ENCODE measurements around the gene CYTH1. TPM values are rescaled to one million over a fixed set of nuclear protein-coding genes. Genes with fewer than 3 reads are reported as not detected.

Gene CYTH1
- total RNA-seq, 2 experiments from 2014 or later: 137 to 138 TPM

DNA sequence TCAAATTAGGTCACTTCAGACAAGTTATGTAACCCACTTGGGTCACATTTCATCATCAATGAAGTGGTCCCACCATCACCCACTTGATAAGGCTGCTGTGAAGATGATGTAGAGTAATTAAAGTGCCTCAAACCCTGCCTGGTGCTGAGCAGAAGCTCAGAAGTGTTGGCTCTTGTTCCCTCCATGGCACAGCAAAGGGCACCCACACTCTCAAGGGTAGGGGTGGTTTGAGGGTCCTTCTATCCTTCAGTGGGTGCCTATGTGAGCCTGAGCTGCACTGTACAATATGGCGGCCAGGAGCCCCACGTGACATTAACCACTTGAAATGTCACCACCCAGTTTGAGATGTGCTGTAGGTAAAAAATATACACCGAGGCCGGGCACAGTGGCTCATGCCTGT is 71.5 kb downstream of the CYTH1 start:
- no peak for DNase-seq
- no peaks in the 10 kb centered on the region for H3K9me3 Mint-ChIP-seq (ENCODE audit: insufficient read depth)
- no peak overlapping the region for H3K4me3 Mint-ChIP-seq
- peaks cover 37% of the 10 kb centered on the region for H3K36me3 Mint-ChIP-seq (ENCODE audit: low read depth)
- H3K4me1 Mint-ChIP-seq (ENCODE audit: low read depth): peaks cover 62% of the 10 kb centered on the region
- H3K27ac Mint-ChIP-seq: peak overlapping the region; percentile 64
- POLR2A ChIA-PET: interaction anchor here (0.6 to 2.2 kb wide), 3 partner anchors 15 to 466 kb away, joined by 4 to 11 read pairs (median 6); no protein-coding TSS in a partner anchor
- H3K27me3 Mint-ChIP-seq (ENCODE audit: low read depth): no peaks in the 10 kb centered on the region
- ATAC-seq: no peak
- CTCF ChIA-PET: interaction anchor here (0.8 to 4.3 kb wide), 8 partner anchors 11 to 214 kb away, joined by 3 to 31 read pairs (median 5); no protein-coding TSS in a partner anchor

DNA sequence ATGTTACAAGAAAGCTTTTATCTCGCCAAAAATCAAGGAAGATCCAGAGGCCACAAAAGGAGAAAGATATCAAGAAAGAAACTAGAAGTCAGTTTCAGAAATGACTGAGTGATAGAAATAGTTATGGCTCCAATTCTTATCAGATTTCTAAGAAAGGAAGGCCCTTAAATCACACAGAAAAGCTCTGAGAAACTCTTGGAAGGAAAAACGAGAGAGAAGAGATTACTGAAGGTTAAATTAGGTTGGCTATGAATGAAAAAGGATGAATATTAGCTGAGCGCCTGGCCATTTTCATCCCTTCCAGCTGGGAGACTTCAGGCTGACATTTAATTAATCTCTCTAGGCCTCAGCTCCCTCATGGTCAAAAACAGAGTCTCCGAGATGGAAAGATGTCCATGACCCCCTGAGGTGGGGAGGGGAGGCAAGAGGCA is 72.3 kb downstream of the CYTH1 start:
- CTCF ChIA-PET: interaction anchor here (0.9 to 4.3 kb wide), 23 partner anchors 8 to 411 kb away, joined by 3 to 31 read pairs (median 5); no protein-coding TSS in a partner anchor
- H3K4me3 Mint-ChIP-seq: peak overlapping the region; percentile 13
- peak; percentile 13 for ATAC-seq

DNA sequence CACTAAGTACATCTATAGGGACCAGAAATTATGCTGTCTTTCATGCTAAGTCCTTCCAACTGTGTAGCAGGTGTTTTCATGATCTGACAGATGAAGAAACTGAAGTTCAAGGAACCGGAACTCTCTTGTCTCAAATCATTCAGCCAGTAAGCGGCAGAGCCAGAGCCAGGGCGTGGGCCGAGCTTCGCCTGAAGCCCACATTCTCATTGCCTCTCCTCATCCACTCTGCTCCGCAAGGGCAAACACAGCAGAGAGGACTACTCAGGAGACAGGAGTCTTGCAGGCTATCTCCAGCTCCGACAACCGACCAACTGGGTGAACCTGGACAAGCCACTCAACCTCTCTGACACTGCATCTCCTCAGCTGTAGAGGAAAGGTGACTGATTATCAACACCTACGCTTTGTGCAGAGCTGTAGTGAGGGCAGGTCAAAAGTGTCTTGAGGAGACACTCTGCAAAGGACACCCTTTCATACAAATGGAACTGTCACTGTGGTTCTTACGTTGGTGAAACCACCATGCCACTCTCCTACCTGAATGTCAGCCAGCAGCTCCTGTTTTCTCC is 72.9 kb downstream of the CYTH1 start:
- Mint-ChIP-seq H3K27ac (peak overlapping the region; percentile 64), H3K36me3 (ENCODE audit: low read depth) (peaks cover 40% of the 10 kb centered on the region), H3K27me3 (ENCODE audit: low read depth) (no peaks in the 10 kb centered on the region), H3K4me3 (peak overlapping the region; percentile 13), H3K9me3 (ENCODE audit: insufficient read depth) (no peaks in the 10 kb centered on the region), H3K4me1 (ENCODE audit: low read depth) (peaks cover 50% of the 10 kb centered on the region)
- DNase-seq: no peak
- ChIA-PET CTCF (interaction anchor here (0.8 to 4.3 kb wide), 34 partner anchors 8 to 410 kb away, joined by 3 to 31 read pairs (median 4); no protein-coding TSS in a partner anchor), POLR2A (interaction anchor here (0.7 to 2.2 kb wide), 7 partner anchors 9 to 62 kb away, joined by 3 to 11 read pairs (median 4); no protein-coding TSS in a partner anchor)
- peak; percentile 47 for ATAC-seq

More for the DNA sequence above, 72.3 kb downstream of the CYTH1 start:
- Mint-ChIP-seq H3K27me3 (ENCODE audit: low read depth) (no peaks in the 10 kb centered on the region), H3K9me3 (ENCODE audit: insufficient read depth) (no peaks in the 10 kb centered on the region), H3K27ac (peak overlapping the region; percentile 64), H3K36me3 (ENCODE audit: low read depth) (peaks cover 39% of the 10 kb centered on the region), H3K4me1 (ENCODE audit: low read depth) (peaks cover 56% of the 10 kb centered on the region)
- DNase-seq: no peak
- POLR2A ChIA-PET: interaction anchor here (0.8 to 2.2 kb wide), 6 partner anchors 10 to 62 kb away, joined by 3 to 11 read pairs (median 4); no protein-coding TSS in a partner anchor

DNA sequence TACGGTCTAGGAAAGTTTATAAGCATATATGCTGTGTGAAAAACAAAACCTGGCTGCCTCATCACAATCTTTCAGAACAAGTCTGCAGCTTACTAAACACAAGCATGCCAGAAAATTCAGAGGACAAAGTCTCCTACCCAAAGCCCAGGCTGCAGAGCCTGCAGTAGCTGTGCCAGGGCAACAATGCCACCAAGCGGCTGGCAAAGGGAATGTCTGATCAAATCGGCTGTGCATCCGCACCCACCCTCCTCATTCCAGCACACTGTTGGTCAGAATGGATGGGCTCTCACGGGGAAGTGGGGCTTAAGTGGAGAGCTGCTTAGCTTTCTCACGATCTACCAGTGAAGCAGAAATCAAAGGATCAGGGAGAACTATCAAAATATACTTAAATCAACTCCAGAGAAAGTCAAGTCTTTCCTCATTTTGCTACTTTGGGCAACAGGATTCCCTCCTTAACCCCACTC is 73.5 kb downstream of the CYTH1 start:
- DNase-seq: peak; percentile 70
- Mint-ChIP-seq H3K9me3 (ENCODE audit: insufficient read depth) (no peaks in the 10 kb centered on the region), H3K27me3 (ENCODE audit: low read depth) (no peaks in the 10 kb centered on the region), H3K4me3 (peak overlapping the region; percentile 39), H3K4me1 (ENCODE audit: low read depth) (peaks cover 48% of the 10 kb centered on the region), H3K36me3 (ENCODE audit: low read depth) (peaks cover 43% of the 10 kb centered on the region), H3K27ac (peak overlapping the region; percentile 64)
- POLR2A ChIA-PET: interaction anchor here (0.5 to 2.2 kb wide), 7 partner anchors 9 to 63 kb away, joined by 3 to 11 read pairs (median 3); no protein-coding TSS in a partner anchor
- ATAC-seq: peak; percentile 81
- CTCF ChIA-PET: interaction anchor here (0.6 to 4.3 kb wide), 37 partner anchors 9 to 409 kb away, joined by 3 to 31 read pairs (median 4); no protein-coding TSS in a partner anchor

DNA sequence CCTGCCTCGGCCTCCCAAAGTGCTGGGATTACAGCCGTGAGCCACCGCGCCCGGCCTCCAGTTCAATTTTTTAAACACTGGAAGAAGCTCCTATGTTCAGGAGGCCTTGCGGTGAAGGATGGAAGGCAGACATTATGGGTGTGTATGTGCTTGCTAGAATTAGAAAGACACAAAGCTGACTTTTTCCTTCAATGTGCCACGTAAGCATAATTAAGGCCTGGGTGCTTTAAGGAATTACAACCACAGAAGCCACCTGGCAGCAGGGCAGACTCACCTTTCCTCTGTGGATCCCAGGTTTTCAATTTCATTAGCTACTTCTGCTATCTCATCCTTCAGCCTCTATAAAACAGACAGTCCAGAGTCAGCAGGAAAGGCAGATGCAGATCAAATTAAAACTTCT is 74.2 kb downstream of the CYTH1 start:
- H3K36me3 Mint-ChIP-seq (ENCODE audit: low read depth): peaks cover 46% of the 10 kb centered on the region

DNA sequence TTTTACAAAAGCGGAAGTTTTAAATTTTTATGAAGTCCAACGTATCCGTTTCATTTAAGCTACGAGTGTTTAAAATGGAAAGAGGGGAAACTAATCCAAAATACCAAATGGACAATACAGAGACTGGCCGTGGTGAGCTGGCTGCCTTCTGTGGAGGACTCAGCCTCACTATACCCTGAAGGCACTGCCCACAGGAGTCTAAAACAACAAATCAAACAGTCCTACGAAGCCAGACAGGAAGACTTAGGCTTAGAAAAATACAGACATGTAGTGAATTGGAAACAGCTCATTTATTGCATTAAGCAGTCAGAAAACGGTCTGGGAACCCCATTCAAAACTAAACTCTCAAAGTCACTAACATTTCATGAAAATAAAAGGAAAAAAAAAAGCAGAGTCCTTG is 75.1 kb downstream of the CYTH1 start:
- ATAC-seq: no peak
- Mint-ChIP-seq H3K9me3 (ENCODE audit: insufficient read depth) (no peaks in the 10 kb centered on the region), H3K27me3 (ENCODE audit: low read depth) (no peaks in the 10 kb centered on the region), H3K27ac (no peak overlapping the region), H3K4me3 (no peak overlapping the region), H3K4me1 (ENCODE audit: low read depth) (peaks cover 41% of the 10 kb centered on the region), H3K36me3 (ENCODE audit: low read depth) (peaks cover 51% of the 10 kb centered on the region)
- POLR2A ChIA-PET: no interaction called here
- CTCF ChIA-PET: interaction anchor here (0.6 to 4.3 kb wide), 8 partner anchors 10 to 230 kb away, joined by 3 to 31 read pairs (median 14); no protein-coding TSS in a partner anchor
- no peak for DNase-seq

More for the DNA sequence above, 74.2 kb downstream of the CYTH1 start:
- ATAC-seq (no peak), DNase-seq (no peak)
- peaks cover 44% of the 10 kb centered on the region for H3K4me1 Mint-ChIP-seq (ENCODE audit: low read depth)
- H3K4me3 Mint-ChIP-seq: no peak overlapping the region
- ChIA-PET POLR2A (interaction anchor here (0.5 kb wide), 1 partner anchor 44 kb away, joined by 3 read pairs; no protein-coding TSS in a partner anchor), CTCF (interaction anchor here (0.6 to 4.3 kb wide), 27 partner anchors 8 to 351 kb away, joined by 3 to 31 read pairs (median 4); no protein-coding TSS in a partner anchor)
- H3K27ac Mint-ChIP-seq: no peak overlapping the region
- no peaks in the 10 kb centered on the region for H3K9me3 Mint-ChIP-seq (ENCODE audit: insufficient read depth)
- H3K27me3 Mint-ChIP-seq (ENCODE audit: low read depth): no peaks in the 10 kb centered on the region

DNA sequence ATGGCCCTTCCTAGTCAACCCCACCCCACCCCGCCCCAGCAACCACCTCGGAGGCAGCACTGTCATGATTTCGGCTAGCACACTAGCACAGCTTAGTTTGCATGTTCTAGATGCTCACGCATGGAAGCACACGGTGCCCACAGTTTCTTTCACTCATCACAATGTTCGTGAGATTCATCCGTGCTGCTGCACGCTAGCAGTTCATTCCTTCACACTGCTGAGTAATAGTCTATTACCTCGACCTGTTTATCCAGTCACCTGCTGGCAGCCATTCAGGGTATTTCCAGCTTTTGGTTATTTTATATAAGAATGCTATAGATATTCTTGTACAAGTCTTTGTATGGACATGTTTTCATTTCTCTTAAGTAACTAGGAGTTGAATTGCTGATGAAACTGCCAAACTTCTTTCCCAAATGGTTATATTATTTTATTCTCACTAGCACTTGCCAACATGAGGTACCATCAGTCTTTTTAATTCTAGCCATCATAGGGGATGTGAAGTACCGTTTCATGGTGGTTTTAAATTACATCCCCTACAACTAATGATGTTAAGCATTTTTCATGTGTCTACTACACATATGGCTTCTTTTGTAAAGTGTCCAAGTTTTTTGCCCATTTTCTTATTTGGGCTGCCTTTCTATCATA is 75.7 kb downstream of the CYTH1 start:
- Mint-ChIP-seq H3K9me3 (ENCODE audit: insufficient read depth) (no peaks in the 10 kb centered on the region), H3K27me3 (ENCODE audit: low read depth) (no peaks in the 10 kb centered on the region), H3K36me3 (ENCODE audit: low read depth) (peaks cover 57% of the 10 kb centered on the region), H3K4me1 (ENCODE audit: low read depth) (peaks cover 36% of the 10 kb centered on the region), H3K27ac (no peak overlapping the region), H3K4me3 (no peak overlapping the region)
- ChIA-PET CTCF (interaction anchor here (3.6 to 4.3 kb wide), 2 partner anchors 11 to 30 kb away, joined by 23 to 31 read pairs; no protein-coding TSS in a partner anchor), POLR2A (no interaction called here)
- DNase-seq: no peak
- no peak for ATAC-seq

DNA sequence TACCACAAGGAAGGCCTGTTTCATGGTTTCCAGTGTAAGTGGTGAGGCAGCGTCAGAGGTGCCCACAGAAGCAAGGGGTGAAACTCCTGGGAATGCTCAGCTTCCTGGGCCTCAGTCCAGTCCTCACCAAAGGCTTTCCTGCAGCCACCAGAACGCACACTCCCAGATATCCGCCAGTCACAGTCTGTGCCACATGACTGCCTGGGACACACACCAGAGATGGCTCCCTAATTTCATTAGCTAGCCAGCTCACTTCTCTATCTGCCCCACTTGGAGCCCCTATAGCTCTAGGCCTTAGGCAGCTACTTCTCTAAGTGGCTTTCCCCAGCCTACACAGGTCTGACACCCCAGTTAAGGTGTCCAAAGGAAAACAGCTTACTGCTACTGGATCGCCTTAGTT is 77.0 kb downstream of the CYTH1 start:
- Mint-ChIP-seq H3K4me3 (no peak overlapping the region), H3K9me3 (ENCODE audit: insufficient read depth) (no peaks in the 10 kb centered on the region), H3K36me3 (ENCODE audit: low read depth) (peaks cover 64% of the 10 kb centered on the region), H3K27me3 (ENCODE audit: low read depth) (no peaks in the 10 kb centered on the region), H3K4me1 (ENCODE audit: low read depth) (peaks cover 27% of the 10 kb centered on the region), H3K27ac (no peak overlapping the region)
- ChIA-PET CTCF (interaction anchor here (0.9 kb wide), 2 partner anchors 12 to 28 kb away, joined by 3 read pairs; no protein-coding TSS in a partner anchor), POLR2A (no interaction called here)
- DNase-seq (no peak), ATAC-seq (no peak)

DNA sequence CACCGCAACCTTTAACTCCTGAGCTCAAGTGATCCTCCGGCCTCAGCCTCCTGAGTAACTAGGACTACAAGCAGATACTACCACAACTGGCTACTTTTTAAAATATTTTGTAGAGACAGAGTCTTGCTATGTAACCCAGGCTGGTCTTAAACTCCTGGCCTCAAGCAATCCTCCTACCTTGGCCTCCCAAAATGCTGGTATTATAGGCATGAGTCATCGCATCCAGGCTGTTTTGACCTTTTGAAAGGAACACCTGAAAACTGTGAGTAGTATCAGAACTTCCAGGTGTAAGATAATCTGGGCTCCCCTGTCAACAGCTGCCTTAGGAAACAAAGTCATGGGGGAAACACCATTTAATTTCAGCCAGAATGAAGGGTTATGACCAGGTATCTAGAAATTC is 77.5 kb downstream of the CYTH1 start:
- H3K4me3 Mint-ChIP-seq: no peak overlapping the region
- ChIA-PET POLR2A (no interaction called here), CTCF (interaction anchor here (0.9 kb wide), 2 partner anchors 13 to 29 kb away, joined by 3 read pairs; no protein-coding TSS in a partner anchor)
- ATAC-seq (no peak), DNase-seq (no peak)
- H3K36me3 Mint-ChIP-seq (ENCODE audit: low read depth): peaks cover 66% of the 10 kb centered on the region
- H3K4me1 Mint-ChIP-seq (ENCODE audit: low read depth): peaks cover 22% of the 10 kb centered on the region
- no peaks in the 10 kb centered on the region for H3K27me3 Mint-ChIP-seq (ENCODE audit: low read depth)
- no peaks in the 10 kb centered on the region for H3K9me3 Mint-ChIP-seq (ENCODE audit: insufficient read depth)
- no peak overlapping the region for H3K27ac Mint-ChIP-seq

DNA sequence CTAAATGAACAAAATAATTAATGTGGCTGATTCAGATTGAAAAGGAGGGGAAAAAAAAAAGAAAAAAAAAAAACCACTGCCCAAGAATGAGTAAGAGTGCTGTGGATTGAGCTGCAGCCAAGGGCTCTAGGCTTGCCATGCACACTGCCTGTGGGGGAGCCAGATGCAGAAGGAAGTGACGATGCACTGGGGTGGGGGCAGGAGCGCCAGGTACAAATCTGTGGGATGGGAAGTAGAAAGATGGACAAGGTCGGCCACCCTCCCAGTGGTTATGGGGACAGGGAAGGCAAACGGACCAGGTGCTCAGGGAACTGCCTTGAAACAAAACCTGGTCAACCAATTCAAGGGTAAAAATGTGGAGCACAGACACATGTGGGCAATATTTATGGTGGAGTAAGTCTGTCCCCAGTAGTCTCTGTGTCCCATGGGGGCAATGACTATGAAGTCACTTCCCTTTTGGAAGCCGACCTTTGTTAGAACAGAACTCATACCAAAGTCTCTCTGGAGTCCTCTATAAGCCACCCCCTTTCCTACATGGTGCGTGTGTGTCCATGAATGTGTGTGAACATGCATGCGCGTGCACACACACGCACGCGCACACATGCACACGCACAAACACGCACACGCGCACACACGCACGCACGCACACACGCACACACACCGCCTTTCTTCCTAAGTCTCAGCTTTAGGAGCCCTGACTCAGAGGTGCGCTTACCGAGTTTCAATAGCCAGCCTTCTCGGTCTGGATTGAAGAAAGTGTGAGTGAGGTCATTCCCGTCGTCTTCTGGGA is 84.3 kb downstream of the CYTH1 start:
- Mint-ChIP-seq H3K36me3 (ENCODE audit: low read depth) (peaks cover 69% of the 10 kb centered on the region), H3K9me3 (ENCODE audit: insufficient read depth) (no peaks in the 10 kb centered on the region), H3K4me3 (no peak overlapping the region), H3K27ac (no peak overlapping the region), H3K4me1 (ENCODE audit: low read depth) (no peaks in the 10 kb centered on the region), H3K27me3 (ENCODE audit: low read depth) (no peaks in the 10 kb centered on the region)
- no peak for DNase-seq
- POLR2A ChIA-PET: no interaction called here
- CTCF ChIA-PET: interaction anchor here (0.7 to 1.2 kb wide), 2 partner anchors 11 to 713 kb away, joined by 3 to 6 read pairs; no protein-coding TSS in a partner anchor
- no peak for ATAC-seq

DNA sequence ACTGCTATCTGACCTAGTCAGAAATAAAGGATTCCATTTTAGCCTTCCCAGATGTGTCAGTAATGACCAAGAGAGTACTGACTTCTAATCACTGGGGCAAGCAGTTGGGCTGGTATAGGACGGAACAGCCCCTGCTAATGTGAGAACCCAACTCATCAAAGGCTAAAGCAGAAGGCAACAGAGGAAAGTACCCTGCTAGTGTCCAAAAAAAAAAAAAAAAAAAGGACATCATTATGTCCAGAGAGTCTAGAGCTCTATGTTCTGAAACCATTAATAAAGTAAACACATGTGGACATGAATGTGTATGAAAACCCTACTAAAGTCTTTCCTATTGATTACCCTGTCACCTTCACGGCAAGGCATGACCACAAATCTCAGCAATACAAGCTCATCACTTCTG is 85.0 kb downstream of the CYTH1 start:
- H3K27ac Mint-ChIP-seq: no peak overlapping the region
- no peak overlapping the region for H3K4me3 Mint-ChIP-seq
- H3K9me3 Mint-ChIP-seq (ENCODE audit: insufficient read depth): no peaks in the 10 kb centered on the region
- peaks cover 71% of the 10 kb centered on the region for H3K36me3 Mint-ChIP-seq (ENCODE audit: low read depth)
- CTCF ChIA-PET: interaction anchor here (0.7 to 1.5 kb wide), 3 partner anchors 11 to 714 kb away, joined by 3 to 4 read pairs (median 3); no protein-coding TSS in a partner anchor
- POLR2A ChIA-PET: no interaction called here
- ATAC-seq (no peak), DNase-seq (no peak)
- no peaks in the 10 kb centered on the region for H3K27me3 Mint-ChIP-seq (ENCODE audit: low read depth)
- no peaks in the 10 kb centered on the region for H3K4me1 Mint-ChIP-seq (ENCODE audit: low read depth)
